Activated T-helper 9 cell treated with anti-CD3 and anti-CD28 coated beads, Interleukin-2, amount 50 U/mL, for 16 hours (primary cell): ENCODE results near the gene ALDOC.
"Not testable (repeated sequence)": the region's sequence is repeated elsewhere in the genome, so short reads cannot be mapped to it uniquely, and the experiment has no call there.

Source experiments
- DNase-seq: peaks from one replicate; pipeline ENCODE4 v3.0.0-alpha.2; 2020; ENCODE audit warnings: low read depth

The ALDOC gene

DNA sequence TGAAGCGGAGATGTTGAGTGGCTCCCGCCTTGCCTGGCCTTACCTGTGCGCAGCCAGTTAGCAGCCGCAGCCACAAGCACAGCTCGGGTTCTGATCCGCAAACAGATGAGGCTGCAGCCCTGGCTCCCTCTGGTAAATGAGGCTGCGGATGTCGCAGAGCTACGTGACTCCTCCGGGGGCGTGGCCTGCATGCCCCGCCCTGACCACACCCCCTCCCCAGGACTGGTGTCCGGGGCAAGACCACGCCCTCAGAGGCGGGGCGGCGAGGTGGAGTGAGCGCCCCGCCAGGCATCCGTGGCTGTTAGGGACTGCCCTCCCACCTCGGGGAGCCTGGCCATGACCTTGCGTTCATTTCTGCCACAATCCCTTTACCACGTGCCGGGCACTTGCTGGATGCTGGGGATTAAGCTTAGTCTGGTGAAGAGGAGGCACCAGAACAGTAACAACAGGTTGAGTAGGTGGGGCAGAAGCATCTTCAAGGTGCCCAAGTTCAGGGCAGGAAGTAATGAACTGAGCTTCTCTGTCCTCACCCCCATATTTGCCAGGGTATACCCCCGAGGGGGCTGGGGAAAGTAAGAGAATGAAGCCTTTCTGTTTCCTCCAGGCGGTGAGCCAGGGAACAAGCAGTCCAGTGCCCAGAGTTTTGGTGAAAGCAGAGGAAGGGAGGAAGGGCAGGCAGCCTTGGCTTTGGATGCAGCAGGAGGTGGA is at the start of gene ALDOC:
TSS of gene ALDOC (minus strand) at position 138 of the 708 bp plus-strand sequence. CDS start 1,363 bp downstream, outside the sequence.
- peak; percentile 98 for DNase-seq

DNA sequence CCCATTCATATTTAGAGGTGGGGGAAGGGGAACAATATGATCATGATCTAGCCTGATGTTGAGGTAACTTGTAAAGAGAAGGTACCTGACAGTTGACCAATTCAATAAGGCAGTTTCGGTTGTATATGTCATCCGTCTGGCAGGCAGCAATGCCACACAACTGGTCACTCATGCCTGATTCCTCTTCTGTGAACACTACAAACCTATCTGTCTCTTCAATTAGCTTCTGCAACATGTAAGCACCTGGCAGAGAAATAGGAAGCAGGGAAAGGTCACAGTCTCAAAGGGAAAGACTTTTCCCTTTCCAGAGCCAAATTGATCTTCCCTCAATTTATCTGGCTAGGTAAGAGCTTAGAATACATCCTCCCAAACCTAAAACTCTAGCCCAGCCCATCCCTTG is 47.5 kb upstream of the ALDOC start:
- no peak for DNase-seq

DNA sequence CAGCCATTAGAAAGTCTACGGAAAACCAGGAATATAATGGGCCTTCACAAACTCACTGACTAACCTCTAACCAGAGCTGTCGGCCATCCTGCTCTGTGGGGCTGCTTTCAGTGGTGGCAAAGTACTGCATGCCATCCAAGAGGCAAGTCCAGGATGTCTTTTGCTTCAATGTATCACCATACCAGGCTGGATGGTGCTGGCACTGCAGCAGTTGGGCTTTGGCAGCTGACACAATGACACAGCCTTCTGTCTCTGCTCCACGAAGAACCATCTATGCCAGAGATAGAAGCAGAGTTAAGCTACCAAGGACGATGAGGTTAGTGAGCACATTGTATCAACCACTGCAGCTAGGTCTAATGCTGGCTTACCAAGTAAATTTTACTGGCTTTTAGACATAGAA is 47.0 kb upstream of the ALDOC start:
- no peak for DNase-seq

DNA sequence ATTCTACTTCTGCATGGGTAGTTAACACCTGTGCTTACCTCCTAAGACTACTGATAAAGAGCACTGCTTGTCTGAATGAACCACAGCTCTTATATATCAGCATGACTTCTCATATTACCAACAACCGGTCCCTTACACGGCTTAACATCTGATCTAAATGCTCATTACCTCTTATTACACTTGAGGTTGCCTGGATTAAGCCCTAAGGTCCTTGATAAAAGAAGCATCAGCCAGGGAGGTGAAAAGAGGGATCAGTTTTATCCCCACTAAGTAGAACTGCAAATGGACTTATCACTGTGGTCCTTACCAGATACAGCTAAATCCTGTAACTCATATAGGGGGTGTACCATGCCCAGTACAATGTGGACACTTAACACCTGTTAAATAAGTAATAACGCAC is 45.5 kb upstream of the ALDOC start:
- DNase-seq = no peak

DNA sequence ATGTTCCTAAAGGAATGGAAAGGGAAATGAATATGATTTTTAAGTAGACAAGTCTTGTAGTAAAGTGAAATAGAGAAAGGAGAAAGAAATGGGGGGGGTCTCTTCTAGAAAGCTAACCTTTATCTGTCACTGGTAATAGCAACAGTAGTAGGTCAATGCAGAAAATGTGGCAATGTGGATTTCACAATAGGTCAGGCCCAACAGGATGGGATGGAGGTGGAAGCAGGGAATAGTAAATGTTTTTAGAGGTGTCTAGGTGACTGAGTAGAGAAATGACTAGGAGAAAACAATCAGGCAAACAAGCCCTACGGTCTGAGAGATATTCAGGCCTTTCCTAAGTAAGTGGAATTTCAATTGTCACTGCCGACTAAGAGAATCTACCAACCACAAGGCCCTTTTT is 43.3 kb upstream of the ALDOC start:
- DNase-seq = no peak

DNA sequence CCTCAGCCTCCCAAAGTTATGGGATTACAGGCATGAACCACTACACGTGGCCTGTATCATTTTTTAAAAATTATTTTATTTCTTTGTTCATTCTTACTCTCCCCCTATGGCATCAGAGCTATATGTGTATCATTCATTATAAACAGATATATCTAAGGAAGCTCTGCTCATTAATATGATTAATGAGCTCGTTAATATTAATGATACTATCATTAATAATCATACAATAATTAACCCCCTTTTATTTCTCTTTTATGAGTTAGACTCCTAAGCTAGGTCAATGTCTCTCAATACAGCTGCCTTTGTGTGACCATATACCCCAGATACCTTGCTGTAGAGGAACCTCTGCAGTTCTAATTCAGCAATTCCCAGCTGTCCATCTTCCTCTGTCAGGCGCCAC is 41.8 kb upstream of the ALDOC start:
- DNase-seq = no peak

DNA sequence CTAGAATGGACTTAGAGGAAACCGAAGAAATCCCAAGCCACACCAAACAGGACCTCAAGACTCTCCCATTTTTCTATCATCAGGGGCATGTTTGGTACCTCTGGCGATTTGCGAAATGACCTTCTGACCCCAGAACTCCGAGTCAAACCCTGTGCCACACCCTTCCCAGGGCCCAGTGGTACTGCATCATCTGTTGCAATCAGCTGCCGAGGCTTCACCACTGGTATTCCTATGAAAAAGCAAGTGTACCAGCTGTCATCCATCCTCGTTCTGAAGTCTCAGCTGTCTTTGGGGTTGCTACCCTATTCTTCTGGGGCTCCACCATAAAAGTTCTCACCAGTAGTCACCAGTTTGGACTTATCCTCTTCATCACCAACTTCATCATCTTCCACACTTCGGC is 39.6 kb upstream of the ALDOC start:
- DNase-seq = no peak

DNA sequence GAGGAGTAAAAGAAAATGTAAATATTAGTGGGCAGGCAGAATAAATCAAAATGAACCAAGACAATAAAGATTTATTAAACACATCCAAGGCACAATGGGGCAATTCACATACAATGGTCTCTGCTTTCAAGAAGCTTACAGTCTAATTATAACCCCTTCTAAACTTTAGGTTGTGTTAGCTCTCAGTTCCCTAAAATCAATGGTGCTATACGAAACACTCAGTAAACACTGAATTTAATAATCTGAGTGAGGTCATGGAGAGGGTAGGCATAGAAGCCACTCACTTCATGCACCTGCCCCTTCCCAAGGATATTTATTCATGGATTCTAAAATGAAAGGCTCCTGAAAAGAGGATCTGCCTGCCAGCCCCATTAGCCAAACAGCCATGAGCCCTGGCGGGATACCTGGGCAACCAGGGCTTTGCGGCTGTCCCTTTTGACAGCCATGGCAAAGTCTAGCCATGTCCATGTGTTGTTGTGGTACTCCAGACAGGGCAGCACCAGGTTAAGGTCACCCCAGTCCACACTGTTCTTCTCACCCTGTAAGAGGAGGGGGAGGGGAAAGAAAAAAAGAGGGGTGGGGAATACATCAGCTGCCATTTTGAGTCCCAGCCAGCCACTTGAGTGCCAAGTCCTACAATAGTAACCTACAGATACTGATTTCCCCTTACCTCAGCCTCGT is 38.7 kb upstream of the ALDOC start:
- DNase-seq = no peak

DNA sequence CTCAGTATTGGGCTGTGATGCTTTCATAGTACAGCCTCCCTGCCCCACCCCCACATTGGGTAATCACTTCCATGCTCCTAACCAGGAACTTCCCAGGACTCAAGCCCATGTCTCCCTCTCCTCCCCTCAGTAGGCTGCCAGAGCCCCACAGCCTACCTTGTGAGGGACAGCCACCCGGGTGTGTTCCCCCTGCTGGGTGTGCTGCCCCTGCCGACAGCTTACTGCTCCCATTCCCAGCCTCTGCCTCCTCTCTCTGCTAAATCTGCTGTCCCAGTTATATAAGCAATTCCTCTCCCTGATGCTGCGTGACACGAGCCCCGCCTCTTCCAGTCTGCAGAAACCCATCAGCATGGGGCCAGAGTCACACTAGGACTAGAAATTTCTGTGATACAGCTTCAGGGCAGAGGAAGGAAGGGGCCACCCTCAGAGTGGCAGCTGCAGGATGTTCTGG is 37.3 kb upstream of the ALDOC start, which contains the start of gene RSKR:
TSS of gene RSKR (minus strand) at position 255 of the 451 bp plus-strand sequence. CDS start at position 231, 24 bp downstream.
- DNase-seq = no peak

DNA sequence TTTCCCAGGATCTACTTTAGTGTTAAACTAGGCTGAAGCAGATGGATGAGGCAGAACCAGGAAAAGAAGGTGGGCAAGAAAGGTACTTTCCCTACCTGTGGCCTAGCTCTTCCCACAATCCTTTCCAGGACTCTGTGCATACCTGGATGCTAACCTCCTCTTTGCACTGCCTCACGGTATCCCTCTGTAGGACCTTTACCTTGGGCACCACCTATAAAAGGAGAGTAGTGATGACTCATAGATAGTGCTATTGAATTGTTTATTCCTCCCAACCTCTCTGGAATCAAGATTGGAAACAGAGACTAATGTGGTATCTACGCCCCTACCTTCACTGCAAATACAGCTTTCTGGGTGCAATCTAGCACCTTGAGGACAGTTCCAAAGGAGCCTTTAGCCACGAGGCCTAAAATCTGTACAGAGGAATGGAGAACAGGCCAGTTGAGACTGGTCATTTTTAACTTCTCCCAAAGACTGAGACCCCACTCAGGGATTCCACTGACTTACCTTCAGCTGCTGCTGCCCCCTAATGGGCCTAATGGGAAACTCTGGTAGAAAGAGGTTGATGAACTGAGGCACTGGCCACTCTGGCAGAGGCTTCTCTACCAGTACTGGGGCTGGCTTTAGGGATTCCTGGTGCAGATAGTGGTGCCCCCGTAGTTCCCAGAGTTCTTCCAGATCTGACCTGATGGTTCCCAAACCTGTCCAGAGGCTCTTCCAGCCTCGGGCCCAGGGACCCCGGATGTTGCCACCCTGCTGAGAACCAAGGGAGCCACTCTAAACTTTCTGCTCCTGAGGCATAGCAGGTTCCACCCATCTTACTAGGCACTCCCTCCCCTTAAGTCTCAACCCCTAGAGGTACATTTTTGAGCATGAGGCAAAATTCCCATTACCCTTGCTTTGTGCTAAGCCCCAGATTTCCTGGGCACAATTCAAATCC is 36.5 kb upstream of the ALDOC start:
- peak; percentile 3 for DNase-seq

DNA sequence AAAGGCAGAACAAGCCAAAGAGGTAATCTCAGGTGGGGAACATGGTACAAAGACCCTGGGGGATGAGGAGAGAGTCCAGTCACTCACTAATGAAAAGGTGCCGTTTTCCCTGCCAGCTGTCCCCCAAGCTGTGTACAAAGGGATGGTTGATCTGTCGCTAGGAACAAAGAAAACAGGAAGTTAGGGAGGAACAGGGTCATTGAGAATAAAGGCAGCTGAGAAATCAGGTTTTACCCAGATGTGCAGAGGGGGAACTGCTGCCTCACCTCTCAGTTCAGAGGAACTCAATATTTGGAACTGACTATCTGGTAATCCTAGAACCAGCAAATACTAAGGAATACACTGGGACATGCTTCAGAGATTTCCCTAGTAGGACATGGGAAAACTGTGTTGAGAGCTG is 35.8 kb upstream of the ALDOC start:
- no peak for DNase-seq

DNA sequence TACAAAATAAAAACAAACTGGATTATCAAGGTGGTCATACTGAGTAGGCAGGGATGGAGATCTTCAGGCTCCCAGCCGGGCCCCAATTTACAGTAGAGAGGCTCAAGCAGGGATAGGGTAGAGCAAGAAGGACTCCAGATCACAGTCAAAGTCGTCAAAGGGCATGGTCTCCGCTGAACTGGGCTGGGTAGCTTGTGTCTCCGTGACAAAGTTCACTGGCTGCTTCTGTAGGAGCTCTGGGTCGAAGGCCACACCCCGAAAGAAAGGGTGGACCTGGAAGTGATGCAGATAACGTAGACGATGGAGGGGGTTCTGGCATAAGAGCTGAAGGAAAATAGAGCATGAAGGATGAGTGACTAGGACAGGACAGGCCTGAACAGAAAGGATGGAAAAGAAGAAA is 33.7 kb upstream of the ALDOC start:
- DNase-seq = no peak

DNA sequence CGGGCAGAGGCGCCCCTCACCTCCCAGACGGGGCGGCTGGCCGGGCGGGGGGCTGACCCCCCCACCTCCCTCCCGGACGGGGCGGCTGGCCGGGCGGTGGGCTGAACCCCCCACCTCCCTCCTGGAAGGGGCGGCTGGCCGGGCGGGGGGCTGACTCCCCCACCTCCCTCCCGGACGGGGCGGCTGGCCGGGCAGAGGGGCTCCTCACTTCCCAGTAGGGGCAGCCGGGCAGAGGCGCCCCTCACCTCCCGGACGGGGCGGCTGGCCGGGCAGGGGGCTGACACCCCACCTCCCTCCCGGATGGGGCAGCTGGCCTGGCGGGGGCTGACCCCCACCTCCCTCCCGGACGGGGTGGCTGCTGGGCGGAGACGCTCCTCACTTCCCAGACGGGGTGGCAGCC is 27.3 kb upstream of the ALDOC start:
- not testable (repeated sequence) for DNase-seq

DNA sequence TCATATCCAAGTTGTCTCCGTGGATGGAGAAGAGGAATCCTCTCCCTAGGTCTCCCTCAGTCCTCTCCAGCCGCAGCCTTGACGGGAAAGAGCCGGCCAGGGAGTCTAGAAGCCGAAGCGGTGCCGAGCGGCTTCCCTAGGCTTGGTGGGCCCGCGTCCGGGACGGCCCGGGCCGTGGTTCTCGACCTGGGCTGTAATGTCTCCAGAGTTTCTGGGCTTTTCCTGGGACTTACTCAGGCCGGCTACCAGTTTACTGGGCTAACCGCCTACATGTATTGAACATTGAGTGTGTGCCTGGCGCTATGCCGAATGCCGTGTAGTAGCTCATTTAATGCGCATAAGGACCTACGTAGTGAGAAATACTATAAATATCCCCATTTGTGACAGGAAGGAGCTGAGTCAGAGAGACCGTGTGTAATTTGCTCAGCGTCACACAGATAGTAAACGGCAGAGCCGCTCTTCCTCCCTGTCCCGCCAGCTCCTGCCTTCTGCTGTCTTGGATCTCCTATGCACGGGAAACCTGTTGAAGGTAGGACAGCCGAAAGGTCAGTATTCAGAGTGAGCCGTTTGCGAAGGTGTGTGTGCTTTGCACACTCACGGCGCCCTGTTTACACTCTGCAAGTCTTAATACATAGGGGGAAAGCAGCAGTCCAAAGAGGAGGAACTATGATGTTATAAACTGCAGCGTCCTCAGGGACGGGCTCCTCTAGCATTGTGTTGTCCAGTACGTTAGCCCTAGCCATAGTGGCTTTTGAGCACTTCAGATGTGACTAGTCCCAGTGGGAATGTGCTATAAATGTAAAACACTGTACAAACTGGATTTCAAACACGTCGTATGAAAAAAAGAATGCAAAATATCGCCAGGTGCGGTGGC is 22.9 kb upstream of the ALDOC start:
- DNase-seq = peak; percentile 45

DNA sequence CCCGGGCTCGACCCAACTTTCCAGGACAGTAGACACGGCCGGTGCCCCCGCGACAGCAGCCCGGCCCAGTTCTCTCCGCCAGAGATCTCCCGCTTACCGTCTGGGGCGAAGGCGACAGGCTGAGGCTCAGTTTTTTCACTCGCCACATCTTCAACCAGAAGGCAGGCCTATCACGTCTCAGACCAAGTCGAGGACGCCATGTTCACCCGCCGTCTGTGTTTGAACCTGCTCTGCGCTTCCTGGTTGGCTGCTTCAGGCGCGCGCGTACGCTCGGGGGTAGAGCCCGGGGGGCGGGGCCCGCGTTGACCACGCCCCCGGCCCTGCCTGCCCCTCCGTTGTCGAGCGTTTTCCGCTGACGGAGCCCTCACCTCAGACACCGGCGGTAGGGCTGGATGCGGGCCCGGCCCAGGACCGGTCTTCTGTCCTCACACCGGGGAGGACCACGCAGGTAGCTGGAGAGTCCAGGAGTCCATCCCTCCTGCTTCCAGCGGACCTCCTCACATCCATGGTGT is 22.2 kb upstream of the ALDOC start, which contains the start of gene SPAG5:
TSS of gene SPAG5 (minus strand) at position 227 of the 512 bp plus-strand sequence. CDS start at position 148, 79 bp downstream.
- peak; percentile 93 for DNase-seq

DNA sequence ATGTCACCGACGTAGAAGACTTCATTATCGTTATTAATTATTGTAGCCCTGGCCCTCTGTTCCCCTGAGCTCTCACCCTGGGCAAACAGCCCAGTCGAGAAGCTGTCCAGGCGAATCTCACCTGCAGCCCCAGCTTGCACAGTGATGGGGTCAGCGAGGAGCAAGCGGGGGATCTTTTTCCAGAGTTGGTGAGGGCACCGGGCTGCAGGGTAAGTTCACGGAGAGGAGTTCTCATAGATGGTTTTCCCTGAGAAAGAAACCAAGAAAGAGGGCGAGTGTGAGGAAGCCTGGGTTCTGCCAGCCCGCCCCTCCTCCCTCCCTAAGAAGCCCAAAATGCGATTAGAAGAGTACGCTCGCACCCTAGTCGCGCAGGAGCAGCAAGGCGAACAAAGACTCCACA is 21.7 kb upstream of the ALDOC start:
- no peak for DNase-seq

DNA sequence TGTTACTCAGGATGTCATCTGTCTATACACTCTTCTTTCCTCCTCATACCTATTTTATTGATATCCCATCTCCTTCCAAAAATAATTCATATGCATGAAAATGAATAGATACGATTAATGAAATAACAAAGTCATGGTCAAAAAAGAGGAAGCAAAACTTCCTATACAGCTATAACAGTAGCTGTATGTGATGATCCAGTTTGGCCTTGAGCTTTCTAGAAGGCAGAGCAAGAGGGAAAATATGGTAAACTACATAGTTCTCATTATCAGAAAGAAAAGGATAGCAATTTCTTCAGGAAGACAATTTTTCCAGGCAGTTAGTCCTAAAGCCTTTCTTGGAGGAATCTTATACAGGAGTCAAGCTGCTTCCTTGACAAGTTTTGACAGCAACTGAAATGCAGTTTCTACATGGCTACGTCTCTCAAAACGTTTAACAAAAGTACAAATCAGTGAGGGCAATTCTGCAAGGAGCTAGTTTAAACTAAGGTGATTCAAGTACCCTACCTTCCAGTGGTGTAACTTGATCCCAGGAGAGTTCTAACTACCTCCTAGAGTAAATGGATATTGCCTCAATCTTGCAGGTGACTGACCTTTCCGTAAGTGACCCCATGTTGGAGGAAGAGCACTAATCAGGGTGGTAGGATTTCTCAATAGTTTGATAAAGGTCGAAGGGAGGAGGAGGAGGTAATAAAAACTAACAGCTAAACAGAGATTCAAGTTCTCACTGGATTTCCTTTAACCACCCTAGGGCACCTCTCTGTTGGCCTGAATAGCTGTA is 21.1 kb upstream of the ALDOC start:
- DNase-seq = no peak

DNA sequence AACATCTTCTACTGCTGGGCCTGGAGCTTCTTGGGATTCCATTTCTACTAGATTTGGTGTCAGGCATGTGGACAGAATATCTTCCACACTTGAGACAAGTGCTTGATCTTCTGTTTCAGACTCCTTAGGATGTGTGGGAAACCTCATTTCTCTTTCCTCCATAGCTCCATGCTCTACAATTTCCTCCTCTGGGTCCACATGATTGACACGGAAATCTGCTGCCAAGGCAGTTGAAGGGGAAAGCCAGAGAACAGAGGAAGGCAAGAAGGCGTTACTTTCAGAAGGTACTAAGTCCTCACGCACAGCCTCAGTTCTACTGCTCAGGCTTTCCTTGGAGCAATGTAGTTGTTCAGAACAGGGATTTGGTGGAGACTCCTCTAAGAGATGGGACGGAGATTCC is 15.6 kb upstream of the ALDOC start:
- no peak for DNase-seq

DNA sequence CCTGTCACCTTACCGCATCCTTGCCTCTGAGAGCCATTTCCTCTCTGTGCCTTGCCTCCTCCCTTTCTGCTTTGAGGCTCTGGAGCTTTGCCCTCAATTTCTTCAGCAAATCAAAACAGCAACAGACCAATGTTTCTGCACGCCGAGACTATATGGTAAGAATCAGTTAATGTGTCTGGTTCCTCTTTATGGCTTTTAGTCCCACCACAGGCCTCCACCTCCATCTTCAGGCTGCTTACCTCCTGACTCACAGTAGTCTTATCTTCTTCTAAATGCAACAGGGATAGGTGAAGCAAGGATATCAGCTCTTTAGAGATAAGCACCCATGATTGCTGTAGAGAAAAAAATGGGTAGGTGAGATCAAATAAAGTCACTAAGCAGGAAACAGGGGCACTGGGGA is 9.2 kb upstream of the ALDOC start:
- no peak for DNase-seq

DNA sequence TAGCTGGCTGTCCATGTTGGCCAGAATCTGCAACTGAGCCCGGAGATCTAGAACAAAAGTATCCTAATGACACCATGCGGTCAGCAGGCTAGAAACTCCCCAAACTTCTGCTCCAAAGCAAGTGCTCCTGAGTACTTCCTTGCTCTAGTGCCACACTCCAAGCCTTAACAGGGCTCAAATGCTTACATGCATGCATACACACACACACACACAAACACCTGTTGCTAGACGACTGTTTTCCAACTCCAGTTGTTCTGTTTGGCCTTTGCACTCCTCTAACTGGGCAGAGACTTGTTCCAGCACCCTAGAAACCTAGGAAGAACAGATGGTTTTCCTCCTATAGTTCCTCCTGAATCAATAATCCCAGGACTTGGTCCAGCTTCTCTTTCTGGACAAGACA is 7.7 kb upstream of the ALDOC start:
- DNase-seq = no peak
